ENCODE measurements around the gene TM4SF20.
"Not testable (repeated sequence)": the region's sequence is repeated elsewhere in the genome, so short reads cannot be mapped to it uniquely, and the experiment has no call there.

TM4SF20 gene

DNA sequence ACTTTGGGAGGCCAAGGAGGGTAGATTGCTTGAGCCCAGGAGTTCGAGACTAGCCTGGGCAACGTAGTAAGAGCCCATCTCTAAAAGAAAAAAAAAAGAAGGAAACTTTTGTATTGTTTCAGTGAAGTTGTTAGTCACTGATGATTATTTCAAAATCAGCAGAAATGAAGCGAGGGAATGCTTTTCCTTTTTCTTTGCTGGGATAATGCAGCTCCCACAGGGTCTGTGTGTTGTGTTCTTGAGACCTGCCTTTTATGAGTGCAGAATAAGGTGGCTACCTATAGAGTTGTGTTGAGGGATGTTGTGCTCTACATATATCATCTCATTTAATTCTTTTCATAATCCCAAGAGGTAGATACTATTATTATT, 11.7 kb downstream of the TM4SF20 start:
- no peak for DNase-seq (ENCODE audit: low read depth in 2 of 2, low spot score in 1 of 2)

DNA sequence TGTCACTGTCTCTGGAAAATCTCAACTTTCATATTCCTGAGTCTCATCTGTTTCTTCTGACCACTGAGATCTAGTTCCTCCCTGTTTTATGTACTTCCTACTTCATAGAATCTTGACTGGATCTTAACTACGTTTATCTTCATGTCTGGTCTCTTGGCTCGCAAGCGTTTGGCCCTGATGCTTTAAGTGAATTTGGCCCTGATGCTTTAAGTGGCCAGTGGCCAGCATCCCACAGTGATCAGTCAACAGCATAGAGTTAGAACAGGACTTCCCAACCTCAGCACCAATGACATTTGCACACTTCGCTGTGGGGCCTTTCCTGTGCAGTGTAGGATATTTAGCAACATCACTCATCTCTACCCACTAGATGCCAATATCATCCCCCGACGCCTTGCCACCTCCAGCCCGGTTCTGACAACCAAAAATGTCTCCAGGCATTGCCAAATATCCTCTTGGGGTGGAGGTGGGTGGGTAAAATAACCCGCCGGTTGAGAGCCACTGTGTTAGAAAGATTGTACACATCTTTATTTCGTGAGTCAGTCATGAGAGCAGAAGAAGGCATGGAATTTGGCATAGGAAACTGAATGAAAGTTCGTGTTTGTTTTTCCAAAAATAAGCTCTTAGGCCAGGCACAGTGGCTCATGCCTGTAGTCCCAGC, 12.2 kb downstream of the TM4SF20 start:
- DNase-seq (ENCODE audit: low read depth in 2 of 2, low spot score in 1 of 2) = no peak

DNA sequence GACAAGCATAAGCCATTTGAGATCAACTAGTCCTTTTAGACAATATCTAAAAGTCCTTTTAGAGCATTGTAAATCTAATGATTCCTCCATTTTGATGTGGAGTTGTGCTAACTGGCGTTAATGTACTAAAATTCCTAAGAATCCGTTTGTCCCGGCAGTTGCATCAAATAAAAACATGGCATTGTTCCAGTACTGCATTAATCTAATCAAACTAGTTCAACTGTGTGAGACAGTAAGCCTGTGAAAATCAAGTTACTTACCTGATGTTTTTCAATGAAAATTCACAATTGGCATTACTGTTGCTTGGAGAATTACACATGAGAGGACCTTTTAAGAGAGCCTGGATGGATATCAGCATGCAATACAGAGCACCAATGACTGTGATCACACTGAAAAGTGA, 13.3 kb downstream of the TM4SF20 start:
- no peak for DNase-seq (ENCODE audit: low read depth in 2 of 2, low spot score in 1 of 2)

DNA sequence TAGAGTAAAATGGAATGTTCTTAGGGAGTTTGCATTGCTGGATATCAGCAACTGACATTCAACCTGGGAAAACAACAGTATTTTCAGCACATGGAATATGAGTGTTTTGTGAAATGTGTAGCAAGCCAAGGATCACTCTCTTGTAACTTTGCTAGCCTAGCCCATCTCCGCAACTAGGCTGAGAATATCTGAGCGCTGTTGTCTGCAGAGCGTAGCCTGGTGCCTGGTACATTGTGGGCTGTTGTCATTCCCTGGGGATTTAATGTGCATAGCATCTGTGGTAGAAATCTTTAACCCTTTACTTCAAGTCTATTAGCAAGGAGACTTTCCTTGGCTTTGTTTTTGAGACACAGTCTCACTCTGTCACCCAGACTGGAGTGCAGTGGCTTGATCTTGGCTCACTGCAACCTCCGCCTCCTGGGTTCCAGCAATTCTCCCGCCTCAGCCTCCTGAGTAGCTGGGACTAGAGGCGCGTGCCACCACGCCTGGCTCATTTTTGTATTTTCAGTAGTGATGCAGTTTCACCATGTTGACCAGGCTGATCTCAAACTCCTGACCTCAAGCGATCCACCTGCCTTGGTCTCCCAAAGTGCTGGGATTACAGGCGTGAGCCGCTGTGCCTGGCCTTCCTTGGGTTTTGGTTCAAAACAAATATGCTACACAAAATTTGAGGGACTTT, 14.4 kb downstream of the TM4SF20 start:
- DNase-seq (ENCODE audit: low read depth in 2 of 2, low spot score in 1 of 2) = not testable (repeated sequence)

DNA sequence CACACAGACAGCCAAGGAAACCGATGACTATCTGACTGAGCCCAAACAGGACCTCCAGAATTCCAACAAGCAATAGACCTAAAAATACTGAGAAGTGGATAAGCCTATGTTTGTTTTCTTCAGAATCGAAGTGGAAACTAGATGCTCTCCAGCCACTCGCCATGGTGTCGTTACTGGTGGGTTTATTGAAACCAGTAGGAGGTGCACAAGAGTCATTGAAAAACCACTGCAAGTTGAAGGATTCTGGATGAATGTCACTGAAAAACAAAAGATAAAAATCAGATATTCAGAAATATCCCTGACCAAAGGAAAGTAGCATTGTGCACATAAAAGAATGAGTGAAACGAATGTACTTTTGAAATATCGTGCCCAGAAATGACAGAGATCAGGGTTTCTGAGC, 15.3 kb downstream of the TM4SF20 start:
- DNase-seq (ENCODE audit: low read depth in 2 of 2, low spot score in 1 of 2) = no peak

DNA sequence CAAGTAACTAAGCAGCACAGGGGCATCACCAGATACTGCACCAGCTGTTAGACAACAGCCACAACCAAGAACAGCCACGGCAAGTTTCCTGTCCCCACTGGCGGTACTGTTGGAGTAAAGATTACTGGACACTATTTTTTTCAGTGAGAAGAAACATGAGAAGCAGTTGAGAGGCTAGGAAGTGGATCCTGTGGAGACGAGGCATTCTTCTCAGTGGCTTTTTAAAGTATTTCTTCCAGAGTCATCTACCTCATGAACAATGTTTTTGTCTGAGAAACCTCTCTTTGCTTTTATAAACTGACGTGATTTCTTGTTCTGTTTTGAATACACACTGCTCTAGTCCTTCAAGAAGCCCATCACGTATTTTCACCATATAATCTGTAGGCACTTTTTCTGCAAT, 18.8 kb downstream of the TM4SF20 start:
- DNase-seq (ENCODE audit: low read depth in 2 of 2, low spot score in 1 of 2) = no peak

- DNase-seq (ENCODE audit: low read depth in 2 of 2, low spot score in 1 of 2) = no peak
Measured at GRCh38 chr2:227351639-227352038, 27.5 kb downstream of the TM4SF20 start.

GRCh38 chr2:227349989-227350612, 29.0 kb downstream of the TM4SF20 start:
- DNase-seq (ENCODE audit: low read depth in 2 of 2, low spot score in 1 of 2) = no peak

- DNase-seq (ENCODE audit: low read depth in 2 of 2, low spot score in 1 of 2) = no peak
Measured at GRCh38 chr2:227348324-227348723, 30.8 kb downstream of the TM4SF20 start.

DNA sequence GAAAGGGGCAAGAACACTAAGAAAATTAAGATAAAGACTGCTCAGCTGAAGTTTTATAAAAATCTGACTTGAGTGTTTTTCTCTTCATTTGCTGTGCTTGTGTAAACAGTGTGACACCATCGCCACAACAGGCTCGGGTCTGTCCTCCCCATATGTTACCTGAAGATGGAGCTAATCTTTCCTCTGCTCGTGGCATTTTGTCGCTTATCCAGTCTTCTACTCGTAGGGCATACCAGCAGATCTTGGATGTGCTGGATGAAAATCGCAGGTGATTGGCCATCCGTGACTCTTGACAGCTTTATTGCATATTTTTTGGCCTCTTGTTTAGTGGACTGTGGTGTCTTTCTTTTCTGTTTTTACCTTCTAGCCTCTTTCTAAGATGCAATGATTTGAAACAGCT, 32.0 kb downstream of the TM4SF20 start:
- no peak for DNase-seq (ENCODE audit: low read depth in 2 of 2, low spot score in 1 of 2)

DNA sequence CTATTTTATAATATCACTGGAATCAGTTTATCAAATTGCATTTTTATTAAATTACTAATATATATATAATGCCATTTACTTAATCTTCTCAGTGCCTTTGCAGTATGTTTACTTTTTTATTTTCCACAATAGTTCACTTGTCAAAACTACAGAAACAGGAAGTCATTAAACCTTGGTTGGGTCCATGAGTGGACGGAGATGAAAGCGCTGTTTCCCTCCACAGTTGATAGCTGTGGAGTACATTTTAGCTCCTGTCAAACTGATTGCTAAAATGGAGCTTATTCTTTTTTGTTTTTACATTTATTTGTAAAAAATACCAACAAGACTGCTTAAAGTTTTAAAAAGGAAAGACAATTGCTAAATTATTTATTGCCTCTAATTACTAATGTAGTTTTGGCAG, 34.9 kb downstream of the TM4SF20 start:
- DNase-seq (ENCODE audit: low read depth in 2 of 2, low spot score in 1 of 2) = no peak

GRCh38 chr2:227341553-227341952, 37.6 kb downstream of the TM4SF20 start:
- no peak for DNase-seq (ENCODE audit: low read depth in 2 of 2, low spot score in 1 of 2)

- no peak for DNase-seq (ENCODE audit: low read depth in 2 of 2, low spot score in 1 of 2)
Measured at GRCh38 chr2:227340106-227340505, 39.0 kb downstream of the TM4SF20 start.

- no peak for DNase-seq (ENCODE audit: low read depth in 2 of 2, low spot score in 1 of 2)
Measured at GRCh38 chr2:227339098-227339599, 40.0 kb downstream of the TM4SF20 start.

GRCh38 chr2:227337442-227337841, 41.7 kb downstream of the TM4SF20 start:
- no peak for DNase-seq (ENCODE audit: low read depth in 2 of 2, low spot score in 1 of 2)

DNA sequence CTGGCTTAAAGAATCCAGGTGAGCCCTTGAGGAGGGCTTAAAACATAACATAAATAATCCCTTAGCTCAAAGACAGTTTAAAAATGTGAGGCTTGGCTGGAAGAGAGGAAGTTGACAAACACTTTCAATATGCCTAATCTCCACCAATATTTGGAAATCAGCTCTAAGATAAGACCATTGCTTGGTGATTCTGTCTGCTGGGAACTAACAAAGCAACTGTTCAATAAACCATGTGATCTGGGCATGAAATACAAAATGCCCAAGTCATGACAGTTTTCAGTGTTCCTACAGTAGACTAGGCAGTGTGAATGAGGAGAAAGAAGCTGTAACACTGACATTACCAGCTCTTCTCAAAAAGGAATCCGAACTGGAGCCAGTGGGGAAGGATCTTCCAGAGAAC, 43.4 kb downstream of the TM4SF20 start:
- DNase-seq (ENCODE audit: low read depth in 2 of 2, low spot score in 1 of 2) = no peak

DNA sequence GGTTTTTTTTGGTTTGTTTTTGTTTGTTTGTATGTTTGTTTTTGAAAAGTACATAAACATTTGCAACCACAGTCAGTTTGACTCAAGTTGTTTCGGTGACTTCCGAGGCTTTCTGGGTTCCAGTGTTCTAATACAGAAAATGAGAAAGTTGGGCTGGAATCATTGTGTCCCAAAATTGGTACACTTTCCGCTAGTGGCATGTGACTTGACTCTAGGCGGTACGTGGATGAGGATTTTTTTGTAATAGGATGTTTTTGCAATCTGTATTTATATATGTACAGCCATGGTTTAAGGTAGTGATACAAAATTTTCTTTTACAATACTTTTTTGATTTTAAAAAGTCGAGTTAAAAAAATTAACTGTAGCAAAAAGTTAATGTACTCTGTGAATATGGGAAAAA, 52.3 kb downstream of the TM4SF20 start:
- no peak for DNase-seq (ENCODE audit: low read depth in 2 of 2, low spot score in 1 of 2)

GRCh38 chr2:227325839-227326195, 53.3 kb downstream of the TM4SF20 start:
- no peak for DNase-seq (ENCODE audit: low read depth in 2 of 2, low spot score in 1 of 2)

- DNase-seq (ENCODE audit: low read depth in 2 of 2, low spot score in 1 of 2) = peak; percentile 86 to 87
Measured at GRCh38 chr2:227324995-227325838, 53.9 kb downstream of the TM4SF20 start, which contains the start of gene MFF. Gene MFF, plus strand, starts transcription at chr2:227325251. Its CDS starts 5,415 bp downstream, at chr2:227330666.

DNA sequence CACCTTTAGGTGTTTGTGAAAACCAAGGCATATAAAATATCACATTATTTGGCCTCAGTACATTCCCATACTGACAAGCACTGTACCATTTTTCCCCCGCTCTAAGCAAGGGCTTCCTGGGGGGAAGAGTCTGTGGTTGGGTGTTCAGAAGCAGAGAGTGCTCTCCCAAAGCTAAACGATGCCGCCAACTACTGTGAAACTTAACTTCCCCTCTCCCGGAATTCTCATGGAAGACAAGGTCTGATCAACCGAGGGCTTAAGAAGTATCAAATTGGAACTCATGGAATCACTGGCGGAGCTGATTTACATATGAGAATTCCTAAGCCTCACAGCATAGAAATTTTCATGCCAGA, 54.5 kb downstream of the TM4SF20 start:
- no peak for DNase-seq (ENCODE audit: low read depth in 2 of 2, low spot score in 1 of 2)

- no peak for DNase-seq (ENCODE audit: low read depth in 2 of 2, low spot score in 1 of 2)
Measured at GRCh38 chr2:227323818-227324217, 55.3 kb downstream of the TM4SF20 start.

All from stimulated activated CD8-positive, alpha-beta memory T cell treated with anti-CD3 and anti-CD28 coated beads, Interleukin-4, amount 100 ng/mL, for 4 hours (primary cell).